Body of pancreas (tissue), 4 donors: ENCODE data around the gene MYOM1.

Source experiments
- POLR2A ChIP-seq, 3 donors: fragments of 450-650 bp; IDR thresholded peaks; one replicate each; pipeline ENCODE4 v1.6.1; 2016; ENCODE audit warnings: antibody characterized with exemption in 3 of 3, mild to moderate bottlenecking in 2 of 3
- TF ChIP-seq, protein P1 (sequence below), 7 experiments: fragments of 450-650 bp in 4 of 7; fragments of 200-600 bp in 3 of 7; sonication (generic) in 3 of 7; IDR thresholded peaks; one replicate each; pipeline ENCODE4 v1.5.1; 2016 to 2019; ENCODE audit warnings: antibody characterized with exemption in 7 of 7

DNA sequence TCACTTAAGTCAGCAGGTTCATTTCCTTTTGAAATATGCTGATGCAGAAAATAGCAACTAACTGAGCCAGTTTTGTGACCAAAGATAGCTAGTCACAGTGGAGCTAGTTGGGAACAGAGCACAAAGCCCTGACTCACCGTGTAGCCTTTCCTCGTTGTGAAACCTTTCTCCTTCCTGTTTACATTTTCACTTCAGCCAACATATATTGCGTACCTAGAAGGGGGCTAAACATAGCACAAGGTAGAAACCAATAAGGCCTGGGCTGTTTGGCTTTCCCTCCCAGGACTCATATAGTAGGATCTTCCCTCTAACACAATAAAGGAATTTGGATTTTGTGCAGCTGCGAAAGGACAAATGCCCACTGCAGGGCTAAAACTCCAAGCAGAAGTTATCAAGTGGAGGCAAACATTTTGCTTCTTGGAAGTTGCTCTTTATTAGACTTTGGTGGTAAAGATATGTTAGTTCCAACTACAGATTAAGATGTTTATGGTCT lies 182.3 kb downstream of the MYOM1 start:
- TF ChIP-seq, protein P1, sequence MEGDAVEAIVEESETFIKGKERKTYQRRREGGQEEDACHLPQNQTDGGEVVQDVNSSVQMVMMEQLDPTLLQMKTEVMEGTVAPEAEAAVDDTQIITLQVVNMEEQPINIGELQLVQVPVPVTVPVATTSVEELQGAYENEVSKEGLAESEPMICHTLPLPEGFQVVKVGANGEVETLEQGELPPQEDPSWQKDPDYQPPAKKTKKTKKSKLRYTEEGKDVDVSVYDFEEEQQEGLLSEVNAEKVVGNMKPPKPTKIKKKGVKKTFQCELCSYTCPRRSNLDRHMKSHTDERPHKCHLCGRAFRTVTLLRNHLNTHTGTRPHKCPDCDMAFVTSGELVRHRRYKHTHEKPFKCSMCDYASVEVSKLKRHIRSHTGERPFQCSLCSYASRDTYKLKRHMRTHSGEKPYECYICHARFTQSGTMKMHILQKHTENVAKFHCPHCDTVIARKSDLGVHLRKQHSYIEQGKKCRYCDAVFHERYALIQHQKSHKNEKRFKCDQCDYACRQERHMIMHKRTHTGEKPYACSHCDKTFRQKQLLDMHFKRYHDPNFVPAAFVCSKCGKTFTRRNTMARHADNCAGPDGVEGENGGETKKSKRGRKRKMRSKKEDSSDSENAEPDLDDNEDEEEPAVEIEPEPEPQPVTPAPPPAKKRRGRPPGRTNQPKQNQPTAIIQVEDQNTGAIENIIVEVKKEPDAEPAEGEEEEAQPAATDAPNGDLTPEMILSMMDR (IDR thresholded peaks at IDR 0.05): no peak
- TF ChIP-seq POLR2A (IDR thresholded peaks at IDR 0.05): no peak
